Measurements from ENCODE around the gene GZF1.

- TF ChIP-seq CTCF (IDR thresholded peaks at IDR 0.05) (no peak), POLR2A (IDR thresholded peaks at IDR 0.05) (no peak), EP300 (IDR thresholded peaks at IDR 0.05) (no peak)
These were observed 52.0 kb downstream of the GZF1 start for GRCh38 chr20:23413862-23414422.

Data from ovary (tissue), 3 donors.